ENCODE measurements around the gene UNC5B. TPM values are rescaled to one million over a fixed set of nuclear protein-coding genes. Genes with fewer than 3 reads are reported as not detected.

The UNC5B gene
- total RNA-seq, 4 donors from 2014 or later = 2.2 to 3.7 (median 3.2) TPM

DNA sequence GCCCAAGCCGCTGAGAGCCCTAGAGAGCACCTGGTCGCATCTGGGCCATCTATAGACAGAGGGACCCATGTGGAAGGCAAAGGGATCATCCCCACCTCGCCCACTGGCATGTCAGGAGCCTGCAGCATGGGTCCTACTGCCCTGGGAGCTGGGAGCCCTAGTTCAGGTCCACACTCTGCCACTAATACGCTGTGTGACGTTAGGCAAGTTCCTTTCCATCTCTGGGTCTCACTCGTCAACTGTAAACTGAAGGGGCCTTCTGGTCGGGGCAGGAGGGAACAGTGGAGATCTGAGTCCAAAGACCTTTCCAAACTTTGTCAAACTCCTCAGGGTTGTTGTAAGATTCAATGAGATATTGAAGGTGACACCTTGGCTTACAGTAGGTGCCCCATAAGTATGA lies 23.4 kb downstream of the UNC5B start:
- Histone ChIP-seq H3K27me3 (no peaks in the 10 kb centered on the region), H3K27ac (no peak overlapping the region), H3K4me1 (peaks cover 0 to 27% (median 13%) of the 10 kb centered on the region in 3 donors), H3K36me3 (no peaks in the 10 kb centered on the region), H3K4me3 (no peak overlapping the region), H3K9me3 (no peaks in the 10 kb centered on the region)
- WGBS, 2 donors (ENCODE audit: low coverage in 1 of 2) = no CpG with 5 or more reads among the region's 7 CpGs
- no peak for ATAC-seq
- TF ChIP-seq EP300 (IDR thresholded peaks at IDR 0.05) (no peak), POLR2AphosphoS5 (IDR thresholded peaks at IDR 0.05) (no peak), POLR2A (IDR thresholded peaks at IDR 0.05) (no peak)
- TF ChIP-seq, protein P1, sequence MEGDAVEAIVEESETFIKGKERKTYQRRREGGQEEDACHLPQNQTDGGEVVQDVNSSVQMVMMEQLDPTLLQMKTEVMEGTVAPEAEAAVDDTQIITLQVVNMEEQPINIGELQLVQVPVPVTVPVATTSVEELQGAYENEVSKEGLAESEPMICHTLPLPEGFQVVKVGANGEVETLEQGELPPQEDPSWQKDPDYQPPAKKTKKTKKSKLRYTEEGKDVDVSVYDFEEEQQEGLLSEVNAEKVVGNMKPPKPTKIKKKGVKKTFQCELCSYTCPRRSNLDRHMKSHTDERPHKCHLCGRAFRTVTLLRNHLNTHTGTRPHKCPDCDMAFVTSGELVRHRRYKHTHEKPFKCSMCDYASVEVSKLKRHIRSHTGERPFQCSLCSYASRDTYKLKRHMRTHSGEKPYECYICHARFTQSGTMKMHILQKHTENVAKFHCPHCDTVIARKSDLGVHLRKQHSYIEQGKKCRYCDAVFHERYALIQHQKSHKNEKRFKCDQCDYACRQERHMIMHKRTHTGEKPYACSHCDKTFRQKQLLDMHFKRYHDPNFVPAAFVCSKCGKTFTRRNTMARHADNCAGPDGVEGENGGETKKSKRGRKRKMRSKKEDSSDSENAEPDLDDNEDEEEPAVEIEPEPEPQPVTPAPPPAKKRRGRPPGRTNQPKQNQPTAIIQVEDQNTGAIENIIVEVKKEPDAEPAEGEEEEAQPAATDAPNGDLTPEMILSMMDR (IDR thresholded peaks at IDR 0.05) = no peak

DNA sequence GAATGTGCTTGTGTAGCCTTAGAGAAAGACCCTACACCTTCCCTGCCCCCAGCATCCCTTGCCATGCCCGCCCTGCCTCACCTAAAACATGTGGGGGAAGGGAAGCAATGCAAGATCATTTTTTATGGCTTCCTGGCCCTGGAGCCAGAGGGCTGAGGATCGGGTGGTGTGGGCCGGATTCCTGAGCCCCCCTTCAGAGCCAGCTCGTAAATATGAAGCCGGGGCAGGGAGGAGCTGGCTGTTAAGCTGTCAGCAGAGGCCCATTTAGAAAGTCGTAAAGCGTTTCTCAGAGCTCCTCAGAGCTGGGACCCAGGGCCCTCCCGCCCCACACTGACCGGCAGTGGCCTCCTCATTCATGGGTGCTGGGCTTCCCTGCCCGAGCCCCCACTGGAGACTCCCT lies 23.9 kb downstream of the UNC5B start:
- H3K4me1 ChIP-seq = peaks cover 0 to 30% (median 13%) of the 10 kb centered on the region in 3 donors
- TF ChIP-seq, protein P1 (IDR thresholded peaks at IDR 0.05) = no peak
- TF ChIP-seq POLR2A (IDR thresholded peaks at IDR 0.05) = no peak
- no peak for TF ChIP-seq POLR2AphosphoS5 (IDR thresholded peaks at IDR 0.05)
- TF ChIP-seq EP300 (IDR thresholded peaks at IDR 0.05) = no peak
- H3K36me3 ChIP-seq = no peaks in the 10 kb centered on the region
- H3K9me3 ChIP-seq = no peaks in the 10 kb centered on the region
- no peak overlapping the region for H3K4me3 ChIP-seq
- no peak for ATAC-seq
- WGBS, 2 donors (ENCODE audit: low coverage in 1 of 2) = 84% methylated on average over 3 of the region's 10 CpGs; no CpG with 5 or more reads in 1 of the 2 donors
- no peaks in the 10 kb centered on the region for H3K27me3 ChIP-seq
- no peak overlapping the region for H3K27ac ChIP-seq

DNA sequence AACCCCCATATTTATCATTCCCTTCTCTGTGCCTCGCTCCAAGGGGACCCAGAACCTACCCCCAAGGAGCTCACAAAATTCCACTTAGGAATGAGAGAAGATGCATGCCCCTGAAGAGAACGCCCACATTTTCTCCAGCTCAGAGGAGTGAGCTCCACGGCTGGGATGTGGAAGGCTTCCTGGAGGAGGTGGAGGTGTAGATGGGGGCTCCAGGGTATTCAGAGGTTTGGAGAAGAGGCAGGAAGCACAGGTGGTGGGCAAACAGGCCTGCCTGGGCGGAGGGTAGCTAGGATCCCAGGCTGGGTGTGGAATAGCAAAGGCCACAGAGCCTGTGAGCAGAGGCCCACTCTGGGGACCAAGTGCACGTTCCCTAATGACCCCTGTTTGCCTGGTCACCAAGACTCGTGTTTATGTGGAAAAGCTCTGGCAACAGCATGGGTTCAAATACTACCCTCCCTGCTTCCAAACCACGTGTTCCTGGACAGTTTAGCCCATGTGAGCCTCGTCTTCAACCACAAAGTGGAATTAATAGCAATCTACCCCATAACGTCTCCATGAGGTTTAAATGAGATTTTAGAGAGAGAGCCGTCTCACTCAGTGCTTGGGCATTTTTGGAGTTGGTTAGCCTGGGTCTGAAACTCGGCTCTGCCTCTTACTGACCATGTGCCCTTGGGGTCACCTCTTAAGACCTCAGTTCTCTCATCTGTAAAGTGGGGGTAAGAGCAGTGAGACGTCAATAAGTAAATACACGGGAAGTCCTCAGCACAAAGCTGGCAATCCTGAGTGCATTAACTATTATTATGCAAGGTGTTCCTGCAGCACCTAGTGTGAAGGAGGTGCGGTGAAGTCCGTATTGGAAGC lies 24.7 kb downstream of the UNC5B start:
- H3K27me3 ChIP-seq = no peaks in the 10 kb centered on the region
- no peak overlapping the region for H3K4me3 ChIP-seq
- WGBS, 2 donors (ENCODE audit: low coverage in 1 of 2) = 81 to 90% methylated on average over 8 to 9 of the region's 15 CpGs
- TF ChIP-seq POLR2A (IDR thresholded peaks at IDR 0.05) = no peak
- TF ChIP-seq, protein P1 (IDR thresholded peaks at IDR 0.05) = no peak
- TF ChIP-seq EP300 (IDR thresholded peaks at IDR 0.05) = no peak
- TF ChIP-seq POLR2AphosphoS5 (IDR thresholded peaks at IDR 0.05) = no peak
- H3K4me1 ChIP-seq = peaks cover 0 to 34% (median 14%) of the 10 kb centered on the region in 3 donors
- no peaks in the 10 kb centered on the region for H3K9me3 ChIP-seq
- no peak overlapping the region for H3K27ac ChIP-seq
- no peaks in the 10 kb centered on the region for H3K36me3 ChIP-seq
- no peak for ATAC-seq

DNA sequence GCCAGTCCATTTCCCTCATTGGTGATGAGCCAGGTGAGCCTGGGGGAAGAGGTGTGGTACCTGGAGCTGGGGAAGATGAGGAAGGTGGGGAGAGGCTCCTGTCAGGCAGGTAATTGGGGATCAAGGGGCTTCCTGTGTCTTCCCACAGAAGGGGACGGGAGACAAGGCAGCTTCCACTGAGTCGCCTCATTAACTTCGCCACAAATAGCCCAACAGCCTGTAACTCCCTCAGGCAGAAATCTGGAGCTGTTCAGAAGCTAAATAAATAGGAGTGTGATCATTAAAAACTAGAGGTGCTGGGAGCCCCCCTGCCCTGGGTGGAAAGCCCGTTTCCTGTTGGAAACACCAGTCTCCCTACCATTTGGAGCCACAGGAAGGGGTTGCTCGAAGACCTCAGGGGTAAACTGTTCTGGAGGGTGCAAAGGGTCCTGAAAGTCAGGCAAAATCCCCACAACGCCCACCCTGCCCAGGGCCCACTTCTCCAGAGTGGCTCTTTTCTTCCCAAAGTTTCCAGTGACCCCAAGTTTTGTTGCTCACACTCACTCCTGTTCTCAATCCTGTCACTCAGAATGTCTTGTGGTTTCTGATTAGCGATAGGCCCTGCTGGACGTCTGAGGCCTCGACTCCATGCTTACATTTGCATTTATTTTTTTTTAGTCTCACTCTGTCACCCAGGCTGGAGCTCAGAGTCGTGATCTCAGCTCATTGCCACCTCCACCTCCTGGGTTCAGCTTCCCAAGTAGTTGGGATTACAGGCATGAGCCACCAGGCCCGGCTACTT lies 25.7 kb downstream of the UNC5B start:
- Histone ChIP-seq H3K27ac (no peak overlapping the region), H3K4me3 (no peak overlapping the region), H3K4me1 (peaks cover 0 to 31% (median 17%) of the 10 kb centered on the region in 3 donors), H3K9me3 (no peaks in the 10 kb centered on the region), H3K27me3 (no peaks in the 10 kb centered on the region), H3K36me3 (no peaks in the 10 kb centered on the region)
- no peak for ATAC-seq
- WGBS, 2 donors (ENCODE audit: low coverage in 1 of 2) = 77 to 87% methylated on average over 4 to 8 of the region's 11 CpGs
- TF ChIP-seq POLR2AphosphoS5 (IDR thresholded peaks at IDR 0.05) (no peak), EP300 (IDR thresholded peaks at IDR 0.05) (no peak), POLR2A (IDR thresholded peaks at IDR 0.05) (no peak)
- TF ChIP-seq, protein P1 (IDR thresholded peaks at IDR 0.05) = no peak

Measured in gastroesophageal sphincter (tissue), 4 donors.